ENCODE results near the gene ORAI2. TPM values are rescaled to one million over a fixed set of nuclear protein-coding genes. Genes with fewer than 3 reads are reported as not detected.

The ORAI2 gene
- total RNA-seq, 4 donors from 2014 or later, result 2.7 to 6.8 (median 6.4) TPM

- no peak for DNase-seq (ENCODE audit: low spot score in 2 of 2)
- no peak for TF ChIP-seq POLR2A (IDR thresholded peaks at IDR 0.05)
- TF ChIP-seq CTCF (IDR thresholded peaks at IDR 0.05), result no peak
- H3K4me3 ChIP-seq (ENCODE audit: low read depth, poor library complexity, severe bottlenecking), result no peak overlapping the region
- intact Hi-C loops (cut with DNase I; ENCODE audit: low total_unique reads), result no loop called here
- WGBS, 2 donors, result 81 to 82% methylated on average over 3 of the region's 3 CpGs
Measured at GRCh38 chr7:102417105-102417504, 16.3 kb upstream of the ORAI2 start.

GRCh38 chr7:102418592-102418991 is 14.8 kb upstream of the ORAI2 start:
- H3K4me3 ChIP-seq (ENCODE audit: low read depth, poor library complexity, severe bottlenecking), result no peak overlapping the region
- intact Hi-C loops (cut with DNase I; ENCODE audit: low total_unique reads), result no loop called here
- 97 to 99% methylated on average over 5 of the region's 5 CpGs for WGBS, 2 donors
- TF ChIP-seq CTCF (IDR thresholded peaks at IDR 0.05), result no peak
- no peak for TF ChIP-seq POLR2A (IDR thresholded peaks at IDR 0.05)
- no peak for DNase-seq (ENCODE audit: low spot score in 2 of 2)

GRCh38 chr7:102421706-102422240 is 11.6 kb upstream of the ORAI2 start:
- no peak overlapping the region for H3K4me3 ChIP-seq (ENCODE audit: low read depth, poor library complexity, severe bottlenecking)
- intact Hi-C loops (cut with DNase I; ENCODE audit: low total_unique reads), result no loop called here
- 91 to 95% methylated on average over 10 of the region's 10 CpGs for WGBS, 2 donors

GRCh38 chr7:102424129-102424551 is 9.2 kb upstream of the ORAI2 start:
- DNase-seq (ENCODE audit: low spot score in 2 of 2), result no peak
- 79 to 90% methylated on average over 9 to 12 of the region's 12 CpGs for WGBS, 2 donors
- intact Hi-C loops (cut with DNase I; ENCODE audit: low total_unique reads), result no loop called here
- no peak overlapping the region for H3K4me3 ChIP-seq (ENCODE audit: low read depth, poor library complexity, severe bottlenecking)
- TF ChIP-seq CTCF (IDR thresholded peaks at IDR 0.05), result no peak
- no peak for TF ChIP-seq POLR2A (IDR thresholded peaks at IDR 0.05)

More at GRCh38 chr7:102421706-102422240, 11.6 kb upstream of the ORAI2 start:
- no peak for TF ChIP-seq POLR2A (IDR thresholded peaks at IDR 0.05)
- no peak for DNase-seq (ENCODE audit: low spot score in 2 of 2)

GRCh38 chr7:102424787-102425218 is 8.6 kb upstream of the ORAI2 start:
- WGBS, 2 donors, result 82% methylated on average over 12 to 13 of the region's 13 CpGs
- intact Hi-C loops (cut with DNase I; ENCODE audit: low total_unique reads), result no loop called here
- no peak for TF ChIP-seq CTCF (IDR thresholded peaks at IDR 0.05)
- no peak for TF ChIP-seq POLR2A (IDR thresholded peaks at IDR 0.05)
- no peak overlapping the region for H3K4me3 ChIP-seq (ENCODE audit: low read depth, poor library complexity, severe bottlenecking)
- DNase-seq (ENCODE audit: low spot score in 2 of 2), result no peak

GRCh38 chr7:102425639-102426267 is 7.6 kb upstream of the ORAI2 start:
- intact Hi-C loops (cut with DNase I; ENCODE audit: low total_unique reads), result no loop called here
- H3K4me3 ChIP-seq (ENCODE audit: low read depth, poor library complexity, severe bottlenecking), result no peak overlapping the region
- 77% methylated on average over 24 to 25 of the region's 25 CpGs for WGBS, 2 donors
- TF ChIP-seq POLR2A (IDR thresholded peaks at IDR 0.05), result no peak
- TF ChIP-seq CTCF (IDR thresholded peaks at IDR 0.05), result no peak
- peak in 1 of 2 donors; percentile 88 for DNase-seq (ENCODE audit: low spot score in 2 of 2)

Data from lower leg skin (tissue), 4 donors.